GM21381 (cell line): ENCODE measurements around the gene MAP4K2.

ENCODE experiments used
- ATAC-seq: cut with Tn5 transposase; IDR thresholded peaks from one replicate; pipeline ENCODE4 v1.9.1; 2021; ENCODE audit warnings: mild to moderate bottlenecking, moderate library complexity; ENCODE audit not compliant: unreplicated experiment

MAP4K2 gene

GRCh38 chr11:64742889-64743590, 60.0 kb downstream of the MAP4K2 start:
- no peak for ATAC-seq

- ATAC-seq = no peak
Observed at GRCh38 chr11:64742087-64742888, 60.7 kb downstream of the MAP4K2 start.

- ATAC-seq = no peak
Observed at GRCh38 chr11:64741375-64742086, 61.5 kb downstream of the MAP4K2 start.

- ATAC-seq = no peak
Observed at GRCh38 chr11:64739871-64740270, 63.1 kb downstream of the MAP4K2 start.

GRCh38 chr11:64736654-64737053, 66.4 kb downstream of the MAP4K2 start:
- no peak for ATAC-seq

GRCh38 chr11:64735725-64736259, 67.2 kb downstream of the MAP4K2 start:
- ATAC-seq = no peak
